ENCODE data around the gene SLC15A3. TPM values are rescaled to one million over a fixed set of nuclear protein-coding genes. Genes with fewer than 3 reads are reported as not detected.

Gene SLC15A3
- total RNA-seq, 4 donors from 2014 or later, result 8.1 to 18.9 (median 12.6) TPM

- Histone ChIP-seq H3K4me3 (no peak overlapping the region), H3K9me3 (no peaks in the 10 kb centered on the region), H3K27me3 (no peaks in the 10 kb centered on the region), H3K36me3 (no peaks in the 10 kb centered on the region), H3K27ac (no peak overlapping the region), H3K4me1 (no peaks in the 10 kb centered on the region)
- DNase-seq, result no peak
- intact Hi-C loops (cut with DNase I; ENCODE audit: low total_unique reads), result no loop called here
- TF ChIP-seq, protein P1, sequence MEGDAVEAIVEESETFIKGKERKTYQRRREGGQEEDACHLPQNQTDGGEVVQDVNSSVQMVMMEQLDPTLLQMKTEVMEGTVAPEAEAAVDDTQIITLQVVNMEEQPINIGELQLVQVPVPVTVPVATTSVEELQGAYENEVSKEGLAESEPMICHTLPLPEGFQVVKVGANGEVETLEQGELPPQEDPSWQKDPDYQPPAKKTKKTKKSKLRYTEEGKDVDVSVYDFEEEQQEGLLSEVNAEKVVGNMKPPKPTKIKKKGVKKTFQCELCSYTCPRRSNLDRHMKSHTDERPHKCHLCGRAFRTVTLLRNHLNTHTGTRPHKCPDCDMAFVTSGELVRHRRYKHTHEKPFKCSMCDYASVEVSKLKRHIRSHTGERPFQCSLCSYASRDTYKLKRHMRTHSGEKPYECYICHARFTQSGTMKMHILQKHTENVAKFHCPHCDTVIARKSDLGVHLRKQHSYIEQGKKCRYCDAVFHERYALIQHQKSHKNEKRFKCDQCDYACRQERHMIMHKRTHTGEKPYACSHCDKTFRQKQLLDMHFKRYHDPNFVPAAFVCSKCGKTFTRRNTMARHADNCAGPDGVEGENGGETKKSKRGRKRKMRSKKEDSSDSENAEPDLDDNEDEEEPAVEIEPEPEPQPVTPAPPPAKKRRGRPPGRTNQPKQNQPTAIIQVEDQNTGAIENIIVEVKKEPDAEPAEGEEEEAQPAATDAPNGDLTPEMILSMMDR (IDR thresholded peaks at IDR 0.05), result no peak
- TF ChIP-seq POLR2A (IDR thresholded peaks at IDR 0.05) (no peak), POLR2AphosphoS5 (IDR thresholded peaks at IDR 0.05) (no peak), EP300 (IDR thresholded peaks at IDR 0.05; ENCODE audit: low read depth) (no peak)
- 92% methylated on average over 34 of the region's 57 CpGs; no CpG with 5 or more reads in 1 of the 2 donors for WGBS, 2 donors (ENCODE audit: low coverage in 1 of 2)
- in situ Hi-C loops (cut with MboI; ENCODE audit: low pct_ligation_motif_present in 1 of 4, low pct_unique_long_range_greater_than_20kb in 1 of 4, low sequenced_read_pairs in 3 of 4), result no loop called here
These were observed 17.7 kb downstream of the SLC15A3 start for GRCh38 chr11:60934124-60934789.

- H3K36me3 ChIP-seq, result no peaks in the 10 kb centered on the region
- H3K4me3 ChIP-seq, result no peak overlapping the region
- no peaks in the 10 kb centered on the region for H3K4me1 ChIP-seq
- TF ChIP-seq EP300 (IDR thresholded peaks at IDR 0.05; ENCODE audit: low read depth), result no peak
- TF ChIP-seq POLR2AphosphoS5 (IDR thresholded peaks at IDR 0.05), result no peak
- no peak for TF ChIP-seq POLR2A (IDR thresholded peaks at IDR 0.05)
- TF ChIP-seq, protein P1 (IDR thresholded peaks at IDR 0.05), result no peak
- DNase-seq, result no peak
- no peaks in the 10 kb centered on the region for H3K27me3 ChIP-seq
- no peak overlapping the region for H3K27ac ChIP-seq
- no peaks in the 10 kb centered on the region for H3K9me3 ChIP-seq
- 88 to 91% methylated on average over 5 to 37 of the region's 37 CpGs for WGBS, 2 donors (ENCODE audit: low coverage in 1 of 2)
- intact Hi-C loops (cut with DNase I; ENCODE audit: low total_unique reads), result no loop called here
- in situ Hi-C loops (cut with MboI; ENCODE audit: low pct_ligation_motif_present in 1 of 4, low pct_unique_long_range_greater_than_20kb in 1 of 4, low sequenced_read_pairs in 3 of 4), result no loop called here
These were observed 18.4 kb downstream of the SLC15A3 start for GRCh38 chr11:60933416-60934123.

DNA sequence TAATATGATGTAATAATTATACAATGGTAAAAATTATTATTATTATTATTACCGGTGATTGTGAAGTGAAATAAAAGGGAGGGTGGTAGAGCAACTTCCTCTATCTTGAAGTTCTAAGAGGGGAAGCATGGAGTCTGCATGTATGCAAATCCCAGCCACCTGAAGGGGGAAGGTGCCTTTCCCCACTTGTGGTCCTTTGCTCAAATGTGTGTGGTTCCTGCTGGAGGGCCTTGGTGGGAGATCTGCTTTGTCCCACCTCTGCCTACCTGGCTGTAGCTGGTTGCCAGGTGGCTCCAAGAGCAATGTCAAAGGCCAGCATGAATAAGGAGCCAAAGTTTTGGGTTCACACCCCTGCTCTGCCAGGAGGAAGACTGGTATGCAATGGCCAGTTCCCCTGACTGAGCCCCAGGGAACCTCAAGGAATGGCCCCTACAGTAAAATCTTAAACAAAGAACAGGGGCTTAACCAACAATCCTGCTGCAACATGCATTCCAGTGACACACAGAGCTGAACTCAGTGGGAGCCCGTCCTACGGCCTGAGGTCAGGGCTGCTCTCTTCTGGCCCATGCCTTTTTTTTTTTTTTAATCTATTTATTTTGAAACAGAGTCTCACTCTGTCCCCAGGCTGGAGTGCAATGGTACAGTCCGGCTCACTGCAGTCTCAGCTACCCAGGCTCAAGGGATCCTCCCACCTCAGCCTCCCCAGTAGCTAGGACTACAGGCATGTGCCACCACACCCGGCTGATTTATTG is 19.2 kb downstream of the SLC15A3 start:
- in situ Hi-C loops (cut with MboI; ENCODE audit: low pct_ligation_motif_present in 1 of 4, low pct_unique_long_range_greater_than_20kb in 1 of 4, low sequenced_read_pairs in 3 of 4), result no loop called here
- intact Hi-C loops (cut with DNase I; ENCODE audit: low total_unique reads), result no loop called here
- DNase-seq, result no peak
- H3K27me3 ChIP-seq, result no peaks in the 10 kb centered on the region
- no peak overlapping the region for H3K4me3 ChIP-seq
- TF ChIP-seq EP300 (IDR thresholded peaks at IDR 0.05; ENCODE audit: low read depth) (no peak), POLR2A (IDR thresholded peaks at IDR 0.05) (no peak), POLR2AphosphoS5 (IDR thresholded peaks at IDR 0.05) (no peak)
- TF ChIP-seq, protein P1 (IDR thresholded peaks at IDR 0.05), result no peak
- H3K9me3 ChIP-seq, result no peaks in the 10 kb centered on the region
- H3K27ac ChIP-seq, result no peak overlapping the region
- WGBS, 2 donors (ENCODE audit: low coverage in 1 of 2), result 72 to 79% methylated on average over 2 to 5 of the region's 5 CpGs
- no peaks in the 10 kb centered on the region for H3K4me1 ChIP-seq
- H3K36me3 ChIP-seq, result no peaks in the 10 kb centered on the region

DNA sequence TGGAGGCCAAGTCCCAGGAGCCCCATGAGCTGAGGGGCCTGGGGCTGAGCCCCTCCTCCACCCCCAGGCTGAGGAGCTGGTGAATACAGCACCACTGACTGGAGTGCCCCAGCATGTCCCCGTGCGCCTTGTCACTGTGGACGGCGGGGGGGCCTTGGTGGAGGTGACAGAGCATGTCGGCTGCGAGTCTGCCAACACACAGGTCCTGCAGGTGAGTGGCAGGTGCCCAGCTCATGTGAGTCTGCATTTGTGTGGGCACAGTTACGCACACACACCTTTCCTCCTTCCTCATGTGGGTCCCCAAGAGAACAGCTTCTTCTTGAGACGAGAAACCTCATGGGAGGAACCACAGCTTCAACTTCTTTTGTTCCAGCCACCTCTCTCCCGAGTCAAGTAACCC is 20.1 kb downstream of the SLC15A3 start:
- Histone ChIP-seq H3K36me3 (no peaks in the 10 kb centered on the region), H3K27me3 (peaks cover 4% of the 10 kb centered on the region), H3K4me3 (no peak overlapping the region), H3K27ac (no peak overlapping the region), H3K4me1 (no peaks in the 10 kb centered on the region), H3K9me3 (no peaks in the 10 kb centered on the region)
- TF ChIP-seq POLR2AphosphoS5 (IDR thresholded peaks at IDR 0.05) (no peak), EP300 (IDR thresholded peaks at IDR 0.05; ENCODE audit: low read depth) (no peak), POLR2A (IDR thresholded peaks at IDR 0.05) (no peak)
- TF ChIP-seq, protein P1 (IDR thresholded peaks at IDR 0.05), result no peak
- in situ Hi-C loops (cut with MboI; ENCODE audit: low pct_ligation_motif_present in 1 of 4, low pct_unique_long_range_greater_than_20kb in 1 of 4, low sequenced_read_pairs in 3 of 4) (no loop called here), intact Hi-C loops (cut with DNase I; ENCODE audit: low total_unique reads) (no loop called here)
- 70 to 92% methylated on average over 3 to 5 of the region's 9 CpGs for WGBS, 2 donors (ENCODE audit: low coverage in 1 of 2)
- DNase-seq, result peak; percentile 30
